Activated CD4-positive, alpha-beta T cell treated with anti-CD3 and anti-CD28 coated beads, Interleukin-2, amount 10 ng/mL, durations not matched to agents 7 days and 5 days (primary cell): ENCODE data around the gene PSMD11. TPM values are rescaled to one million over a fixed set of nuclear protein-coding genes. Genes with fewer than 3 reads are reported as not detected.

Experiments
- CTCF ChIA-PET: fragments of 350-600 bp; sonication (Branson Sonifier 250); formaldehyde crosslinking; loops from one replicate; lab custom pipeline; 2021; ENCODE audit warnings: antibody characterized with exemption; lab: Charles Lee
- POLR2A ChIA-PET: fragments of 350-600 bp; sonication (Branson Sonifier 250); formaldehyde crosslinking; loops from one replicate; lab custom pipeline; 2021; ENCODE audit warnings: antibody characterized with exemption; lab: Charles Lee
- DNase-seq: peaks from one replicate; pipeline ENCODE4 v3.0.0-alpha.2; 2020
- H3K27ac Mint-ChIP-seq: one replicate; pipeline ENCODE4 v1.8.0; 2021; ENCODE audit warnings: mild to moderate bottlenecking, moderate library complexity, mixed read lengths
- H3K27me3 Mint-ChIP-seq: one replicate; pipeline ENCODE4 v1.8.0; 2021; ENCODE audit warnings: mixed read lengths
- H3K36me3 Mint-ChIP-seq: one replicate; pipeline ENCODE4 v1.8.0; 2021; ENCODE audit warnings: low read depth, mixed read lengths
- H3K4me1 Mint-ChIP-seq: one replicate; pipeline ENCODE4 v1.8.0; 2021; ENCODE audit warnings: mixed read lengths
- H3K4me3 Mint-ChIP-seq: one replicate; pipeline ENCODE4 v1.8.0; 2021; ENCODE audit warnings: mild to moderate bottlenecking, moderate library complexity, mixed read lengths
- H3K9me3 Mint-ChIP-seq: one replicate; pipeline ENCODE4 v1.8.0; 2021; ENCODE audit warnings: mixed read lengths
- total RNA-seq, 2 experiments: library from RNA; stranded (reverse); gene quantifications; one replicate each; pipeline ENCODE4 v1.2.3, GENCODE V29; 2021

PSMD11 gene
- total RNA-seq, 2 experiments from 2014 or later: 78.8 to 90.7 TPM

DNA sequence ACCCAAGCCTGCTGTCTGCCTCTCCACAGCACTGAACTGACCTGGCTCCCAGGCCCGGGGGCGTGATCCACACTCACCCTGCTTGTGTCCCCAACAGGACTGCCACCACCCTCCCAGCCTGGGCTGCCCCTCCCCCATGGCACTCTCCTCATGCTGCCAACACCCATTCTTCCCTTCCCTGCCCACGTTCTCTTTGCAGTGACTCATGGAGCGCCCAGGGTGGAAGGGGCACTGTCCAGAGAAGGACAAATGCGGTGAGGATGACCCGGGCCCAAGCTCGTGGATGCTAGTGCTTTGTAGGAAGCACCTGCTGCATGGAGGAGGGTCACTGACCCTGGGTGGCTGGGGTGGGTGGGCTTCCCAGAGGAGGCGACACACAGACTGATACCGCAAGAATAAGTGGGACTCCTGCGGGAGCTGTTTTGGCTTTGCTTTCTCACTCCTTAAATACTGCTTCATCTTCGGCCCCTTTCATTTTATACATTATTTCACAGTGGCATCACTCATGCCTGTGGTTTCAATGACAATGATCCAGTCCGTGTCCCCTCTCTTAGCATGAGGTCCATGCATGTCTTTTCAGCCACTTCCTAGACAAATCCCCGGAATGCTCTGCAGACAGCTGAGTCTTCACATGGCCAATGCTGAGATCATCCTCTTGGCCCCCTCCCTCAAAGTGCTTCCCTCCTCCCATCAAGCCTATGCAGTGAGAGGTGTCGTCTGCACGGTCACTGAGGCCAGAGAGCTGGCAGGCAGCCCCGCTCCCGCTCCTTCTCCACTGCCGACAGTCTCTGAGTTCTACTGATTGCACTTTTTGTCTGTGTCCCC lies 60.1 kb downstream of the PSMD11 start:
- Mint-ChIP-seq H3K9me3 (peaks cover 2% of the 10 kb centered on the region), H3K27ac (peak overlapping the region; percentile 99), H3K4me1 (peaks cover 51% of the 10 kb centered on the region), H3K4me3 (peak overlapping the region; percentile 58), H3K36me3 (peaks cover 5% of the 10 kb centered on the region), H3K27me3 (no peaks in the 10 kb centered on the region)
- POLR2A ChIA-PET: no interaction called here
- CTCF ChIA-PET: interaction anchor here (1.2 kb wide), 1 partner anchor 10 kb away, joined by 3 read pairs; no protein-coding TSS in a partner anchor
- DNase-seq: no peak

DNA sequence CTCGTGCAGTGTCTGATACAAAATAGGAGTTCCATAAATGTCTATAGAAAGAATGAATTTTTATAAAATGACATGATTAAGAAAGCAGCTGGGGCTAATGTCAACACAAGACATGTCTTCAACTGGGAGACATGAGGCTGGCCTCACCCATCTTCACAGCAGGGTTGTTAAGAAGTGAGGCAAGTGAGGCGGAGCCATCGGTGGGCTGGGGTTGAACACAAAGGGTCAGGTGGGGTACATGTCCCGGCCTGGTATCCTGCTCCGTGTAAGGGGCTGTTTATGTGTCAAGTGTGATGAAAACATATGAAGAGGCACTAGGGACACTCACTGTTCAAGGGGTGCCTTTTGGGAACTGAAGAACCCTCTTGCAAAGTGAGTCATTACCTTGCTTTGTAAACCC lies 64.6 kb downstream of the PSMD11 start:
- ChIA-PET CTCF (interaction anchor here (0.9 to 1.8 kb wide), 4 partner anchors 9 to 131 kb away, joined by 3 to 6 read pairs (median 4); partner anchors contain the start of gene CDK5R1), POLR2A (no interaction called here)
- Mint-ChIP-seq H3K4me1 (peaks cover 39% of the 10 kb centered on the region), H3K4me3 (no peak overlapping the region), H3K27ac (no peak overlapping the region), H3K9me3 (peaks cover 2% of the 10 kb centered on the region), H3K27me3 (peaks cover 2% of the 10 kb centered on the region), H3K36me3 (peaks cover 2% of the 10 kb centered on the region)
- DNase-seq: no peak

DNA sequence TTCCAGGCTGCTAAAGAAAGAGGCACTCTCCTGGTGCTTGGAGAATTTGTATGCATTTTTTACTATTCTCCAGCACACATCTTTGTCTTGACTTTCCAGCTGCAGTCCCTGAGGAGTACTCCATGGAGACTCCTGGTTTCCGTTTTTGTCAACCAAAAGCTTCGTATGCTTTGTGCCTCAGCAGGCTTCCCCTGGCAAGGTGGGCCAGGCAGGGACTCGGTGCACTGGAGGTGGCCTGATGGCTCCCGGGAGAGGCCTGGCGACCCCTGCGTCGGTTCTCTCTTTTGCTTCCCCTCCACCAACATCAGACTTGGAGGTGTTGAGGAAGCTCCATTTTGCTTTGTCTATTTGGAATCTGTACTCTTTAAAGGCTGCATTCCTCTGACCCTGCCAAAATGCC lies 66.2 kb downstream of the PSMD11 start:
- CTCF ChIA-PET: interaction anchor here (1.0 kb wide), 1 partner anchor 13 kb away, joined by 3 read pairs; no protein-coding TSS in a partner anchor
- POLR2A ChIA-PET: no interaction called here
- H3K36me3 Mint-ChIP-seq: peaks cover 2% of the 10 kb centered on the region
- peaks cover 2% of the 10 kb centered on the region for H3K27me3 Mint-ChIP-seq
- H3K4me1 Mint-ChIP-seq: peaks cover 28% of the 10 kb centered on the region
- no peak for DNase-seq
- H3K27ac Mint-ChIP-seq: no peak overlapping the region
- H3K4me3 Mint-ChIP-seq: no peak overlapping the region
- peaks cover 2% of the 10 kb centered on the region for H3K9me3 Mint-ChIP-seq

DNA sequence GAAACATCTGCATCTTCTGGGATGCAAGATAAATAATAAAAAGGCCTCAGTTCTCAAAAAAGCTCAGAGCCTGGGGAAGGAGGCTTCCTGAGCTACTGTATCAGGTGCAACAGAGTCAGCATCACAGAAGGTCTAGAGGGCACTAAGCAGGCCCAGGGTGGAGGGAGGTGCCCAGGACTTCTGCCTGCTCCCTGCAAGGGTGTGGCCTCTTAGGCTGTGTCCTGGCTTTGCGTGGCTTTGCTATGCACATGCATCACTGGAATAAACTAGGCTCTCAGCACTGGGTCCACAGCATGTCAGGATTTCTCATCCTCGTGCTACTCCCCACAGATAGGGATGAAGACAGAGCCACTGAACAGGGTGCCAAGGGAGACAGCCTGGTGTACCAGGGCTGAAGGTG lies 68.0 kb downstream of the PSMD11 start:
- CTCF ChIA-PET: interaction anchor here (0.6 to 1.4 kb wide), 4 partner anchors 10 to 25 kb away, joined by 3 to 4 read pairs (median 3); partner anchors contain the start of gene CDK5R1
- H3K9me3 Mint-ChIP-seq: peaks cover under 1% of the 10 kb centered on the region
- no peak for DNase-seq
- H3K4me1 Mint-ChIP-seq: peaks cover 38% of the 10 kb centered on the region
- H3K27ac Mint-ChIP-seq: no peak overlapping the region
- POLR2A ChIA-PET: interaction anchor here (0.6 kb wide), 1 partner anchor 12 kb away, joined by 3 read pairs; no protein-coding TSS in a partner anchor
- H3K27me3 Mint-ChIP-seq: peaks cover 2% of the 10 kb centered on the region
- no peak overlapping the region for H3K4me3 Mint-ChIP-seq
- H3K36me3 Mint-ChIP-seq: no peaks in the 10 kb centered on the region

- no peak overlapping the region for H3K27ac Mint-ChIP-seq
- peaks cover 50% of the 10 kb centered on the region for H3K4me1 Mint-ChIP-seq
- POLR2A ChIA-PET: no interaction called here
- H3K9me3 Mint-ChIP-seq: no peaks in the 10 kb centered on the region
- CTCF ChIA-PET: interaction anchor here (1.1 to 1.5 kb wide), 2 partner anchors 25 to 28 kb away, joined by 4 to 5 read pairs; no protein-coding TSS in a partner anchor
- no peak overlapping the region for H3K4me3 Mint-ChIP-seq
- H3K27me3 Mint-ChIP-seq: peaks cover 2% of the 10 kb centered on the region
- H3K36me3 Mint-ChIP-seq: no peaks in the 10 kb centered on the region
- DNase-seq: no peak
Observed at GRCh38 chr17:32513579-32513978, 69.3 kb downstream of the PSMD11 start.

- Mint-ChIP-seq H3K27me3 (peaks cover 2% of the 10 kb centered on the region), H3K27ac (no peak overlapping the region), H3K4me1 (peaks cover 54% of the 10 kb centered on the region), H3K9me3 (no peaks in the 10 kb centered on the region), H3K36me3 (no peaks in the 10 kb centered on the region), H3K4me3 (no peak overlapping the region)
- DNase-seq: no peak
- CTCF ChIA-PET: interaction anchor here (0.9 to 1.8 kb wide), 2 partner anchors 9 to 10 kb away, joined by 3 to 5 read pairs; no protein-coding TSS in a partner anchor
- POLR2A ChIA-PET: no interaction called here
Observed at GRCh38 chr17:32514606-32515005, 70.3 kb downstream of the PSMD11 start.

GRCh38 chr17:32515677-32516383 lies 71.5 kb downstream of the PSMD11 start:
- no peak for DNase-seq
- H3K4me1 Mint-ChIP-seq: peaks cover 62% of the 10 kb centered on the region
- POLR2A ChIA-PET: no interaction called here

GRCh38 chr17:32516450-32516849 lies 72.1 kb downstream of the PSMD11 start:
- Mint-ChIP-seq H3K4me1 (peaks cover 66% of the 10 kb centered on the region), H3K36me3 (no peaks in the 10 kb centered on the region), H3K4me3 (no peak overlapping the region), H3K9me3 (no peaks in the 10 kb centered on the region), H3K27me3 (peaks cover 2% of the 10 kb centered on the region), H3K27ac (peak overlapping the region; percentile 16)
- no peak for DNase-seq
- ChIA-PET CTCF (interaction anchor here (1.0 kb wide), 1 partner anchor 30 kb away, joined by 4 read pairs; the partner anchor contains the start of gene CDK5R1), POLR2A (no interaction called here)

More at GRCh38 chr17:32515677-32516383, 71.5 kb downstream of the PSMD11 start:
- peak overlapping the region; percentile 6 for H3K27ac Mint-ChIP-seq
- peaks cover 2% of the 10 kb centered on the region for H3K27me3 Mint-ChIP-seq
- no peaks in the 10 kb centered on the region for H3K36me3 Mint-ChIP-seq
- no peaks in the 10 kb centered on the region for H3K9me3 Mint-ChIP-seq
- no peak overlapping the region for H3K4me3 Mint-ChIP-seq
- CTCF ChIA-PET: interaction anchor here (1.8 kb wide), 1 partner anchor 8 kb away, joined by 5 read pairs; no protein-coding TSS in a partner anchor

DNA sequence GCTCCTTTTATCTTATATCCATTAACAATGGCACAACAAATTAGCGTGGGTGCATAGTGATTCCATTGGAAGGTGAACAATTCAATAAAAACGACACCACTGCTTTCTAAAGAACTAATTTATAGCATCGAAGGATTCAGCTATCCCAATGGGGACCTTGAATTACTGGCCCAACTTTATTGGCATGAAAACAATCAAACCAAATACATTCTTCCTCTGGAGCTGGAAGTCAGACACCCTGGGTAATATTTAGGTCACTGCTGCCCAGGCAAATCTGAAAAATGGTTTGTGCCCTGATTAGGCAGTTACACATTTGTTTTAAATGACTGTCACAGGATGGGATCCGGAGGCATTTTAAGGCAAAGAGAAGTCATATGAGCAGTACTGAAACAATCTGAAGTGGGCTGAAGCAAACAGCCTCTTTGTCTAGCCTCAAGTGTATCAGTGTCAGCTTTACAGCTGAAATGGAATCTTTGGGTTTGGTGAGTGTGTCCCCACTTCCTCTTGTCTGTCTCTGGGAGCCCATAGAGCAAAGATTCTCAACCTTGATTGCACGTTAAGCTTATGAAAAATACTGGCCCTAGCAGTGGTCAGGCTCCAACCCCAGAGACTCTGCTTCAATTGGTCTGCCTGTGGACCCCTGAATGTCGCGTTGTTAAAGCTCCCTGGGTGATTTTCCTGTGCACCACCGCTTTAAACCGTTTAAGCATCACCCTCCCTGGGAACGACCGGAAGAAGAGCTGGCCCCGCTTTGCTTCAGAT lies 72.8 kb downstream of the PSMD11 start:
- ChIA-PET POLR2A (no interaction called here), CTCF (interaction anchor here (0.9 to 1.9 kb wide), 5 partner anchors 8 to 37 kb away, joined by 3 to 6 read pairs (median 4); partner anchors contain the start of gene CDK5R1)
- peaks cover 64% of the 10 kb centered on the region for H3K4me1 Mint-ChIP-seq
- H3K27ac Mint-ChIP-seq: peak overlapping the region; percentile 61
- H3K9me3 Mint-ChIP-seq: no peaks in the 10 kb centered on the region
- H3K27me3 Mint-ChIP-seq: peaks cover 2% of the 10 kb centered on the region
- no peak for DNase-seq
- H3K36me3 Mint-ChIP-seq: peaks cover under 1% of the 10 kb centered on the region
- no peak overlapping the region for H3K4me3 Mint-ChIP-seq

- DNase-seq: no peak
- ChIA-PET POLR2A (no interaction called here), CTCF (interaction anchor here (0.9 to 1.9 kb wide), 5 partner anchors 9 to 36 kb away, joined by 3 to 6 read pairs (median 3); partner anchors contain the start of gene CDK5R1)
- Mint-ChIP-seq H3K4me3 (no peak overlapping the region), H3K4me1 (peaks cover 72% of the 10 kb centered on the region), H3K36me3 (peaks cover 4% of the 10 kb centered on the region), H3K9me3 (peaks cover 3% of the 10 kb centered on the region), H3K27ac (peak overlapping the region; percentile 71), H3K27me3 (peaks cover 2% of the 10 kb centered on the region)
Observed at GRCh38 chr17:32517982-32518381, 73.7 kb downstream of the PSMD11 start.

GRCh38 chr17:32518646-32519227 lies 74.4 kb downstream of the PSMD11 start:
- Mint-ChIP-seq H3K9me3 (peaks cover 3% of the 10 kb centered on the region), H3K27ac (peak overlapping the region; percentile 74), H3K4me1 (peaks cover 76% of the 10 kb centered on the region), H3K4me3 (peak overlapping the region; percentile 32), H3K27me3 (no peaks in the 10 kb centered on the region), H3K36me3 (peaks cover 4% of the 10 kb centered on the region)
- DNase-seq: no peak
- ChIA-PET POLR2A (no interaction called here), CTCF (interaction anchor here (0.9 to 1.9 kb wide), 2 partner anchors 10 to 32 kb away, joined by 3 to 6 read pairs; partner anchors contain the start of gene CDK5R1)
